ENCODE results near the gene BMP7. TPM values are rescaled to one million over a fixed set of nuclear protein-coding genes. Genes with fewer than 3 reads are reported as not detected.

The BMP7 gene
- total RNA-seq, 1 experiment from 2014 or later: not detected

- no peaks in the 10 kb centered on the region for H3K36me3 ChIP-seq
- H3K27ac ChIP-seq: no peak overlapping the region
- peaks cover 18% of the 10 kb centered on the region for H3K4me1 ChIP-seq (replicated peaks)
- no peak overlapping the region for H3K4me3 ChIP-seq
- no peak for DNase-seq (ENCODE audit: low read depth in 1 of 2, low spot score in 2 of 2)
- no peaks in the 10 kb centered on the region for H3K27me3 ChIP-seq (replicated peaks)
- H3K9me3 ChIP-seq (replicated peaks): no peaks in the 10 kb centered on the region
Observed at GRCh38 chr20:57216669-57217068, 49.8 kb downstream of the BMP7 start.

DNA sequence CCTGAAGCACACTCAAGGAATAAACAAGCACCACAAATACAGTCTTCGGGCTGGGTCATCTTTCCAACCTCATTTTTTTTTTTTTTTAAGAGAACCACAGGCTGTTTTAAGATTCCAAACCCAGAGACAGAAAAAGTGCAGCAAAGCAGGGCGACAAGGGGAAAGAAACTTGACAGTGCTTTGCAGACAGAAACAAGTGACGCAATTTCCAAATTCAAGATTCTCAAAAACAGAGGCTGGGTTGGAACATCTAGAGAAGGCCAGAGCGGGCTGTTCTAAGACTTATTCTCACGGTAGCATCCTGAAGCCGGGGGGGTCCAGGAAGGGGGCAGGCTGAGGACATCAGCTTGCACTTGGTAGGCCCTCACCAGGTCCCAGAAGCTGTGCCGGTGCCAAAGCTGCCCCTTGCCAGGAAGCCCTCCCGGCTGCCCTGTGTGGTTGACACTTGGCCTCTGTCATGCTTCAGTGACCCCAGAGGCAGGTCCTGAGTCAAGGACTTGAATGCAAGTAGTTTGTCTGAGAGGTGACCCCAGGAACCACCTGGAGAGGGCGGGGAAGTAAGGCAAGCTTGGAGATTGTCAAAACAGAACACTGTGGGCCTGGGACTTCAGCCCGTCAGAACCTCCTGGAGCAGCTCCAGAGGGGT is 50.5 kb downstream of the BMP7 start:
- no peaks in the 10 kb centered on the region for H3K36me3 ChIP-seq
- no peak for DNase-seq (ENCODE audit: low read depth in 1 of 2, low spot score in 2 of 2)
- H3K9me3 ChIP-seq (replicated peaks): no peaks in the 10 kb centered on the region
- H3K27ac ChIP-seq: no peak overlapping the region
- no peaks in the 10 kb centered on the region for H3K27me3 ChIP-seq (replicated peaks)
- peaks cover 21% of the 10 kb centered on the region for H3K4me1 ChIP-seq (replicated peaks)
- no peak overlapping the region for H3K4me3 ChIP-seq

GRCh38 chr20:57215426-57215825 is 51.0 kb downstream of the BMP7 start:
- H3K4me3 ChIP-seq: no peak overlapping the region
- no peaks in the 10 kb centered on the region for H3K36me3 ChIP-seq
- H3K27me3 ChIP-seq (replicated peaks): no peaks in the 10 kb centered on the region
- DNase-seq (ENCODE audit: low read depth in 1 of 2, low spot score in 2 of 2): no peak
- H3K9me3 ChIP-seq (replicated peaks): no peaks in the 10 kb centered on the region
- H3K27ac ChIP-seq: no peak overlapping the region
- H3K4me1 ChIP-seq (replicated peaks): peaks cover 21% of the 10 kb centered on the region

DNA sequence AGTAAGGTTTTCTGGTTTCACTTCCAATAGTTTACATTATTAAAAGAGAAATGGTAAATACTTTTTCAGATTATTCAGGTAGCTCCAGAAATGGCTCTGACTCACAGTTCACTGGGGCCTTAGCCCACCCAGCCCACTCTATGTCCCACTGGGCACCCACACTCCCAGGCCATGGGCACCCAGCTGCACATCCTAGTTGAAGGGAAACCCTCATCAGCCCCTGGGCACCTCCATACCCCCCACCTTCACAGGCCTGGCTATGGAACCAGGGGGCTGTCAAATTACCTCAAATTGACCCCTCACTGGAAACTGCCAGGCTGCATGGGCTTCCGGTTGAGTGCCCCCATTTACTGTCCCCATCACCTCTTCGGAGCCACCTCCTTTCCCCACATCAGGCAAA is 51.5 kb downstream of the BMP7 start:
- Histone ChIP-seq H3K27me3 (replicated peaks) (no peaks in the 10 kb centered on the region), H3K9me3 (replicated peaks) (no peaks in the 10 kb centered on the region), H3K4me1 (replicated peaks) (peaks cover 21% of the 10 kb centered on the region), H3K4me3 (no peak overlapping the region), H3K27ac (no peak overlapping the region), H3K36me3 (no peaks in the 10 kb centered on the region)
- DNase-seq (ENCODE audit: low read depth in 1 of 2, low spot score in 2 of 2): no peak

DNA sequence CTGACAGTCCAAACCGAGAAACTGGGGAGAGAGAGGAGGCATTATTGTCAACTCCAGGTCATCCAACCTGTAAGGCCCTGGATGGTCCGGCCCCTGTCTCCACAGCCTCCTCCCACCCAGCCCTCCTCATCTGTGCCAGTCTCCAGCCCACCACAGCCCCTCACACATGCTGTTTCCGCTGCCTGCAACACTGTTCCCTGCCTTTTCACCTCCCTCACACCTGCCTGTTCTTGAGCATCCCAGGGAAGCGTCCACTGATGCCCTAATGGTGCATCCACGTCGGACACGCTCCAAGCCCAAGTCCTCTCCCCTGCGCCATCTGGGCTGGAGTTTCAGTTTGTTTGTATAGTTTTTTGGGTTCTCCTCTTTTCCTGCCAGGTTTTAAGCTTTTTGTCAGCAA is 52.0 kb downstream of the BMP7 start:
- H3K4me3 ChIP-seq: no peak overlapping the region
- no peaks in the 10 kb centered on the region for H3K36me3 ChIP-seq
- no peaks in the 10 kb centered on the region for H3K27me3 ChIP-seq (replicated peaks)
- no peak for DNase-seq (ENCODE audit: low read depth in 1 of 2, low spot score in 2 of 2)
- no peak overlapping the region for H3K27ac ChIP-seq
- H3K4me1 ChIP-seq (replicated peaks): peaks cover 21% of the 10 kb centered on the region
- no peaks in the 10 kb centered on the region for H3K9me3 ChIP-seq (replicated peaks)

GRCh38 chr20:57213924-57214323 is 52.5 kb downstream of the BMP7 start:
- Histone ChIP-seq H3K4me1 (replicated peaks) (peaks cover 21% of the 10 kb centered on the region), H3K36me3 (no peaks in the 10 kb centered on the region), H3K27ac (no peak overlapping the region), H3K27me3 (replicated peaks) (no peaks in the 10 kb centered on the region), H3K9me3 (replicated peaks) (no peaks in the 10 kb centered on the region), H3K4me3 (no peak overlapping the region)
- DNase-seq (ENCODE audit: low read depth in 1 of 2, low spot score in 2 of 2): no peak

- Histone ChIP-seq H3K36me3 (no peaks in the 10 kb centered on the region), H3K27me3 (replicated peaks) (no peaks in the 10 kb centered on the region), H3K27ac (no peak overlapping the region), H3K4me3 (no peak overlapping the region), H3K4me1 (replicated peaks) (peaks cover 21% of the 10 kb centered on the region), H3K9me3 (replicated peaks) (no peaks in the 10 kb centered on the region)
- no peak for DNase-seq (ENCODE audit: low read depth in 1 of 2, low spot score in 2 of 2)
Observed at GRCh38 chr20:57213291-57213690, 53.1 kb downstream of the BMP7 start.

GRCh38 chr20:57212534-57213276 is 53.7 kb downstream of the BMP7 start:
- Histone ChIP-seq H3K9me3 (replicated peaks) (no peaks in the 10 kb centered on the region), H3K4me1 (replicated peaks) (peaks cover 21% of the 10 kb centered on the region), H3K36me3 (no peaks in the 10 kb centered on the region), H3K27ac (peak overlapping the region; percentile 58), H3K4me3 (peak overlapping the region; percentile 3; the same call in 1 of the 2 replicates), H3K27me3 (replicated peaks) (no peaks in the 10 kb centered on the region)
- peak; percentile 85 to 91 for DNase-seq (ENCODE audit: low read depth in 1 of 2, low spot score in 2 of 2)

GRCh38 chr20:57211908-57212533 is 54.4 kb downstream of the BMP7 start:
- peak overlapping the region; percentile 58 for H3K27ac ChIP-seq
- peaks cover 5% of the 10 kb centered on the region for H3K9me3 ChIP-seq (replicated peaks)
- DNase-seq (ENCODE audit: low read depth in 1 of 2, low spot score in 2 of 2): no peak
- H3K27me3 ChIP-seq (replicated peaks): no peaks in the 10 kb centered on the region
- no peaks in the 10 kb centered on the region for H3K36me3 ChIP-seq
- H3K4me1 ChIP-seq (replicated peaks): peaks cover 24% of the 10 kb centered on the region
- peak overlapping the region; percentile 3; the same call in 1 of the 2 replicates for H3K4me3 ChIP-seq

DNA sequence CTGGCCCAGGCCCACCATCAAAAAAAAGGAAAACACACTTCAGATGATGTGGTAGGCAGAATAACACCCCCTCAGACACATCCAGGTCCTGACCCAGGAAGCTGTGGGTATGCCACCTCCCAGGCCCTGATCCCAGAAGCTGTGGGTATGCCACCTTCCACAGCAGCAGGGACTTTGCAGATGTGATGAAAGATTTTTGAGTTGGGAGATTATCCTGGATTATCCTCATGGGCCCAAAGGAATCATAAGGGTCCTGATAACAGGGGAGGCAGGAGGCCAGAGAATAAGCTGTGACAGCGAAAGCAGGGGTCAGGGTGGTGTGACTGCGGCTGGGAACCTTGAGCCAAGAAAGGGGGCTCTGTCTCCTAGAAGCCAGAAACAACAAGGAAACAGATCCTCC is 55.0 kb downstream of the BMP7 start:
- no peaks in the 10 kb centered on the region for H3K36me3 ChIP-seq
- peaks cover 11% of the 10 kb centered on the region for H3K9me3 ChIP-seq (replicated peaks)
- no peak for DNase-seq (ENCODE audit: low read depth in 1 of 2, low spot score in 2 of 2)
- peaks cover 25% of the 10 kb centered on the region for H3K4me1 ChIP-seq (replicated peaks)
- H3K4me3 ChIP-seq: no peak overlapping the region
- H3K27me3 ChIP-seq (replicated peaks): no peaks in the 10 kb centered on the region
- H3K27ac ChIP-seq: no peak overlapping the region

DNA sequence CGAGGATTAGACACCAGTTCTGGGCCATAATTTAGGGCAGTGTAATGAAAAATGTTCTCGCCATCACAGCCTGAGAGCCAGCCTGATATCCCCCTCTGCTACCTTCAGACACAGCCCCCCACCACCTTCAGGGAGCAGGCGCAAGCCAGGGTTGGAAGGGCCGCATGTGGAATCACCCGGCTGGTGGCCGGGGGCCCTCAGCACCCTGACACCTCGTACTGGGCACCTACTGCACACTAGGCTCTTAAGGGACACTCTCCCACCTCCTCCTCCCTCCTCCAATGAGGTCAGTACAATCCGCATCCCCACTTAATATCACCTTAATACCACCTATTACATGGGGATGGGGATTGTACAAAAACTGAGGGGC is 55.5 kb downstream of the BMP7 start:
- Histone ChIP-seq H3K27ac (no peak overlapping the region), H3K36me3 (no peaks in the 10 kb centered on the region), H3K27me3 (replicated peaks) (no peaks in the 10 kb centered on the region), H3K4me1 (replicated peaks) (peaks cover 30% of the 10 kb centered on the region), H3K9me3 (replicated peaks) (peaks cover 12% of the 10 kb centered on the region), H3K4me3 (no peak overlapping the region)
- no peak for DNase-seq (ENCODE audit: low read depth in 1 of 2, low spot score in 2 of 2)

- DNase-seq (ENCODE audit: low read depth in 1 of 2, low spot score in 2 of 2): no peak
- no peak overlapping the region for H3K4me3 ChIP-seq
- peaks cover 12% of the 10 kb centered on the region for H3K9me3 ChIP-seq (replicated peaks)
- H3K4me1 ChIP-seq (replicated peaks): peaks cover 36% of the 10 kb centered on the region
- H3K27ac ChIP-seq: no peak overlapping the region
- no peaks in the 10 kb centered on the region for H3K36me3 ChIP-seq
- no peaks in the 10 kb centered on the region for H3K27me3 ChIP-seq (replicated peaks)
Observed at GRCh38 chr20:57210054-57210910, 56.2 kb downstream of the BMP7 start.

- H3K4me3 ChIP-seq: no peak overlapping the region
- H3K4me1 ChIP-seq (replicated peaks): peaks cover 44% of the 10 kb centered on the region
- no peaks in the 10 kb centered on the region for H3K36me3 ChIP-seq
- peaks cover 12% of the 10 kb centered on the region for H3K9me3 ChIP-seq (replicated peaks)
- H3K27ac ChIP-seq: no peak overlapping the region
- no peaks in the 10 kb centered on the region for H3K27me3 ChIP-seq (replicated peaks)
- no peak for DNase-seq (ENCODE audit: low read depth in 1 of 2, low spot score in 2 of 2)
Observed at GRCh38 chr20:57209413-57209812, 57.0 kb downstream of the BMP7 start.

Measured in SJSA1 (cell line).